ENCODE data around the gene MEST.
"Not testable (repeated sequence)": the region's sequence is repeated elsewhere in the genome, so short reads cannot be mapped to it uniquely, and the experiment has no call there.

The MEST gene

GRCh38 chr7:130524628-130525027, 32.7 kb downstream of the MEST start:
- H3K4me3 ChIP-seq (ENCODE audit: low read depth, low read length) = no peak overlapping the region
- TF ChIP-seq CTCF (conservative IDR thresholded peaks at IDR 0.05; ENCODE audit: low read depth, low read length) = no peak
- DNase-seq (ENCODE audit: low read depth) = no peak

- not testable (repeated sequence) for DNase-seq (ENCODE audit: low read depth); H3K4me3 ChIP-seq (ENCODE audit: low read depth, low read length)
These were observed 36.0 kb downstream of the MEST start for GRCh38 chr7:130527752-130528355.

- peak; percentile 43 for DNase-seq (ENCODE audit: low read depth)
- TF ChIP-seq CTCF (conservative IDR thresholded peaks at IDR 0.05; ENCODE audit: low read depth, low read length) = no peak
- no peak overlapping the region for H3K4me3 ChIP-seq (ENCODE audit: low read depth, low read length)
These were observed 37.5 kb downstream of the MEST start for GRCh38 chr7:130529417-130529816.

- DNase-seq (ENCODE audit: low read depth); H3K4me3 ChIP-seq (ENCODE audit: low read depth, low read length): not testable (repeated sequence)
These were observed 46.0 kb downstream of the MEST start for GRCh38 chr7:130537894-130538293.

GRCh38 chr7:130541287-130541686, 49.4 kb downstream of the MEST start:
- not testable (repeated sequence) for H3K4me3 ChIP-seq (ENCODE audit: low read depth, low read length); DNase-seq (ENCODE audit: low read depth)

GRCh38 chr7:130542297-130542696, 50.4 kb downstream of the MEST start:
- H3K4me3 ChIP-seq (ENCODE audit: low read depth, low read length); DNase-seq (ENCODE audit: low read depth): not testable (repeated sequence)

- DNase-seq (ENCODE audit: low read depth) = no peak
- TF ChIP-seq CTCF (conservative IDR thresholded peaks at IDR 0.05; ENCODE audit: low read depth, low read length) = no peak
- H3K4me3 ChIP-seq (ENCODE audit: low read depth, low read length) = no peak overlapping the region
These were observed 51.7 kb downstream of the MEST start for GRCh38 chr7:130543487-130544010.

- no peak for TF ChIP-seq CTCF (conservative IDR thresholded peaks at IDR 0.05; ENCODE audit: low read depth, low read length)
- DNase-seq (ENCODE audit: low read depth) = no peak
- no peak overlapping the region for H3K4me3 ChIP-seq (ENCODE audit: low read depth, low read length)
These were observed 52.5 kb downstream of the MEST start for GRCh38 chr7:130544356-130544755.

- DNase-seq (ENCODE audit: low read depth) = no peak
- H3K4me3 ChIP-seq (ENCODE audit: low read depth, low read length) = no peak overlapping the region
- no peak for TF ChIP-seq CTCF (conservative IDR thresholded peaks at IDR 0.05; ENCODE audit: low read depth, low read length)
These were observed 61.6 kb downstream of the MEST start for GRCh38 chr7:130553398-130554029.

All from choroid plexus epithelial cell (primary cell).